Uterus (tissue), 2 donors: ENCODE data around the gene NUDT21.

Source experiments
- POLR2A ChIP-seq, 2 donors: fragments of 450-650 bp; IDR thresholded peaks; one replicate each; pipeline ENCODE4 v1.6.1; 2016; ENCODE audit warnings: antibody characterized with exemption in 2 of 2, mild to moderate bottlenecking in 1 of 2, moderate library complexity in 1 of 2
- TF ChIP-seq, protein P1 (sequence below), 4 experiments: fragments of 200-600 bp in 2 of 4; fragments of 450-650 bp in 2 of 4; sonication (generic) in 2 of 4; IDR thresholded peaks; one replicate each; pipeline ENCODE4 v1.5.1; 2016 to 2019; ENCODE audit warnings: antibody characterized with exemption in 4 of 4, mild to moderate bottlenecking in 2 of 4, moderate library complexity in 1 of 4

DNA sequence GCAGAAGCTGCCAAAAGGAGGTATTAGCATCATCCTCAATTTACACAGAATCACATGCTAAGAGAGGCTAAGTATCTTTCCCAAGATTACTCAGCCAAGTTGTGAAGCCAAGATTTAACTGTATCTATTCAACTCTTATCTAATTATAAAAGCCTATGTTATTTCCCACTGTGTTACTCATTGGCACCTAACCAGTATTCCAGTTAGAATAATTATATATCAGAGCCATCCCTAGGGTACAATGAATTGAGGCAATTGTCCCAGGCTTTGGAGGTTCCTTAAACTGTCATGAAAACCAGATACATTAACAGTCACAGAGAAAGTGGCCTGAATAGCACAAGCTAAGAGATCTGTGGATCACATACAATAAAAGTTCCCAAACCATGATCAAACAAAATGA is 14.9 kb downstream of the NUDT21 start:
- TF ChIP-seq, protein P1, sequence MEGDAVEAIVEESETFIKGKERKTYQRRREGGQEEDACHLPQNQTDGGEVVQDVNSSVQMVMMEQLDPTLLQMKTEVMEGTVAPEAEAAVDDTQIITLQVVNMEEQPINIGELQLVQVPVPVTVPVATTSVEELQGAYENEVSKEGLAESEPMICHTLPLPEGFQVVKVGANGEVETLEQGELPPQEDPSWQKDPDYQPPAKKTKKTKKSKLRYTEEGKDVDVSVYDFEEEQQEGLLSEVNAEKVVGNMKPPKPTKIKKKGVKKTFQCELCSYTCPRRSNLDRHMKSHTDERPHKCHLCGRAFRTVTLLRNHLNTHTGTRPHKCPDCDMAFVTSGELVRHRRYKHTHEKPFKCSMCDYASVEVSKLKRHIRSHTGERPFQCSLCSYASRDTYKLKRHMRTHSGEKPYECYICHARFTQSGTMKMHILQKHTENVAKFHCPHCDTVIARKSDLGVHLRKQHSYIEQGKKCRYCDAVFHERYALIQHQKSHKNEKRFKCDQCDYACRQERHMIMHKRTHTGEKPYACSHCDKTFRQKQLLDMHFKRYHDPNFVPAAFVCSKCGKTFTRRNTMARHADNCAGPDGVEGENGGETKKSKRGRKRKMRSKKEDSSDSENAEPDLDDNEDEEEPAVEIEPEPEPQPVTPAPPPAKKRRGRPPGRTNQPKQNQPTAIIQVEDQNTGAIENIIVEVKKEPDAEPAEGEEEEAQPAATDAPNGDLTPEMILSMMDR (IDR thresholded peaks at IDR 0.05), result no peak
- no peak for TF ChIP-seq POLR2A (IDR thresholded peaks at IDR 0.05)
